Stimulated activated naive CD4-positive, alpha-beta T cell (primary cell): ENCODE results near the gene TSPAN8.
"Not testable (repeated sequence)": the region's sequence is repeated elsewhere in the genome, so short reads cannot be mapped to it uniquely, and the experiment has no call there.

ENCODE experiments used
- DNase-seq, 6 experiments: peaks; one replicate each; lab custom pipeline; 2025; lab: John Stamatoyannopoulos, UW

Gene TSPAN8

DNA sequence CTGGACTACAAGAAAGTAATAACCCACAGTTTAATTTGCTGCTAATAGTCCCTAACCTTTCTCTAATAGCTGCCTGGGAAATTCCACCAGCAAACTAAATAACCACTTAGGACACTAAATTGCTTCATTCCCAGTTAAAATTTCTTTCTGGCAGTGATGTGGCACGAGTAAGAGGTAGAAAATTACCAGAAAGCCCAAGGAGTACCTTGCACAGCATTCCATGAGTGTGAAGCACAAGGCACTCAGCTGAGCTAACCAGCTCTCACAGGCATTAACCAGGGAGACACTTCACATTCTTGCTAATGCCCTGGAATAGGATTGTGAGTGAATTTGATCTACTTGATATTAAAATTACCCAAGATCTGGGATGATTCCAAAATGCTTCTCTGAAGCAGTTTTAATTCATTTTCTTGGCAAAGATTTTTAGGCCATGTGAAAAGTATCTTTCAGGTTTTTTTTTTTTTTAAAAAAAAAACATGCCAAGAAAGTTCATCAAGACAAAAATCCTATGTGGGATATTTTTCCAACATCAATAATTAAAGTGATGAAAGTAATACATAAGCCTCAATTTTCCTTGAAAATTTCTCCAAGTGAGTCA is 29.5 kb downstream of the TSPAN8 start:
- DNase-seq, result no peak

GRCh38 chr12:71125949-71126348 is 31.9 kb downstream of the TSPAN8 start:
- DNase-seq, result no peak

GRCh38 chr12:71125515-71125914 is 32.3 kb downstream of the TSPAN8 start:
- no peak for DNase-seq

- no peak for DNase-seq
Observed at GRCh38 chr12:71124835-71125460, 32.9 kb downstream of the TSPAN8 start.

DNA sequence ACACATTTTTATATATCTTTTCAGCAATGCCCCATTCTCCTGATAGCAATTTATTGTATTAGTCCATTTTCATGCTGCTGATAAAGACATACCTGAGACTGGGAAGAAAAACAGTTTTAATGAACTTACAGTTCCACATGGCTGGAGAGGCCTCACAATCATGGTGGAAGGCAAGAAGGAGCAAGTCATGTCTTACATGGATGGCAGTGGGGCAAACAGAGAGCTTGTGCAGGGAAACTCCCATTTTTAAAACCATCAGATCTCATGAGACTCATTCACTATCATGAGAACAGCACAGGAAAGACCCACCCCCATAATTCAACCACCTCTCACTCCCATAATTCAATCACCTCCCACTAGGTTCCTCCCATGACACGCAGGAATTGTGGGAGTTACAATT is 44.7 kb downstream of the TSPAN8 start:
- not testable (repeated sequence) for DNase-seq

GRCh38 chr12:71109834-71110233 is 48.0 kb downstream of the TSPAN8 start:
- DNase-seq, result no peak

GRCh38 chr12:71108355-71108754 is 49.4 kb downstream of the TSPAN8 start:
- DNase-seq, result no peak

GRCh38 chr12:71107936-71108335 is 49.9 kb downstream of the TSPAN8 start:
- no peak for DNase-seq

DNA sequence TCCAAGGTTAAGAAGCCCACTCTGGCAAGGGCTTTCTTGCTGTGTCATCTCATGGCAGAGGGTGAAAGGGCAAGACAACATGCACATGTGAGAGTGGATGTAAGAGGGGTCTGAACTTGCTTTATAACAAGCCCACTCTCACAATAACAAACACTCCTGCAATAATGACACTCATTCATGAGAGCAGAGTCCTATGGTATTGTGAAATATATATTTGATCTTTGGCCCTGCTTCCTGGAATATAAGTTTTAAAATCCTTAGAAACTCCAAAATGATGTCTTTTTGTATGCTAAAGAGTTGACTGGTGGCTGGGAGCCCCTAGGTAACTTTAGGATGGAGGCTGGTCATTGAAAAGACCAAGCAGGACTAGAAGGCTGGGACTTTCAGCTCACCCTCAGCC is 51.8 kb downstream of the TSPAN8 start:
- no peak for DNase-seq

DNA sequence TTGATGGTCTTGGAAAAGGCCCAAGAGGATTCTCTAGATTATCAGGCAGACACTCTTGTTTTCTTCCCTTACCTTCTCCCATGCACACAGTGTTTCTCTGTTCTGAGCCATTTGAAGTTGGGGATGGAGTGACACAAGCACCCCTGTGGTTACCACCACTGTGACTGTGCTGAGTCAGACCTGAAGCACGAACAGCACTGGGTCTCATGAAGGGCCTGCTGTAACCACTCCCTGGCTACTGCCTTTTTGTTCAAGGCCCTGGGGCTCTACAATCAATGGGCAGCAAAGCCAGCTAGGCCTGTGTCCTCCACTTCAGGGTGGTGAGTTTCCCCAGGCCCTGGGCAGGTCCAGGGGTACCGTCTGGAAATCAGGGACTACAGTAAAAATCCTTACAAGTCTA is 65.5 kb downstream of the TSPAN8 start:
- no peak for DNase-seq

DNA sequence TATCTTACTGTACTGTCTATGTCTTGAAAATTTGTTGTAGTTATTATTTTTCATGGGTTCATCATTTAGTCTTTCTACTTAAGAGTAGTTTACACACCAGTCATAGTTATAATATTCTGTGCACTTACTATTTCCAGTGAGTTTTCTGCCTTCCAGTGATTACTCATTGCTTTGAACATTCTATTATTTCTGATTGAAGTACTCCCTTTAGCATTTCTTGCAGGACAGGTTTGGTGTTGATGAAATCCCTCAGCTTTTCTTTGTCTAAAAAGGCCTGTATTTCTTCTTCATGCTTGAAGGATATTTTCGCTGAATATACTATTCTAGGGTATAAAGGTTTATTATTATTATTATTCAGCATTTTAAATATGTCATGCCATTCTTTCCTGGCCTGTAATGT is 66.8 kb downstream of the TSPAN8 start:
- no peak for DNase-seq

DNA sequence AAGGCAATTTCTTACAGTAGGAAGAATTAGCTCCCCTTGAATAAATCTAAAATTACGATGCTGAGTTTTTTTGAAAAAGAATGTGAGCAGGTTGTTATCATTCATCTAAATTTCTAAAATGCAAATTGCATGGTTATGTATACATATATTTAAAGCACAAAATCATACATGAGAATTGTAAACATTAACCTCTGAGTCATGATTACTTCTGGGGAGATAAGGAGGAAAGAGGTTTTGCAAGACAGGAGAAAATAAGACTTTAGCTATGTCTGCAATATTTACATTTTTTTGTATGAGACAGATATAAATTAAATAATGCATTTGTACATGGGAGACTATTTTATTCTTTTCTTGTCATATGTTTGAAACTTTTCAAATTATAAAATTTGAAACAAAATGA is 72.2 kb downstream of the TSPAN8 start:
- DNase-seq, result no peak

DNA sequence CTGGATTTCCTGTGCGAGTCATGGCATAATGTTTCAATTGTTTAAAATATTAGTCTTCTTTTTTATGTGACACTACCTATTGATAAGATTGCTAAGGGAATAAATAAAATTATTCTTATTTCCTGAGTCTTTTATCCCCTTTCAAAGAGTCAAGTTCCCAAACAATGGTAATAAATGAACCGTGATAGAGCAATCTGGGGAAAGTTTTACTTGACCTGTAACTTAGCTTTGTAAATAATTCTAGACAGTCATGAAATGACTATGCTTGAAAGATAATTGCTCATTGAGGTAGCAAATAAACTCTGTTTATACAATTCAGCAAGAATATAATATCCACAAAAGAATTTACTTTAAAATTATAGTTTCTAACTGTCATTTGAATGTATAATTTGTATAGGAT is 82.1 kb downstream of the TSPAN8 start:
- DNase-seq, result no peak
